Jurkat, Clone E6-1 (cell line): ENCODE data around the gene STIMATE.

Source experiments
- DNase-seq: peaks from one replicate; pipeline ENCODE4 v3.0.0-alpha.2; 2011; ENCODE audit warnings: low read depth, low spot score
- H3K4me3 ChIP-seq: 2 replicates; pipeline ENCODE4 v1.5.1; 2011; ENCODE audit warnings: mild to moderate bottlenecking, low read length, control low read depth, moderate library complexity

Gene STIMATE

GRCh38 chr3:52874160-52874701, 23.1 kb downstream of the STIMATE start:
- H3K4me3 ChIP-seq: peak overlapping the region; percentile 2; the same call in 1 of the 2 replicates
- no peak for DNase-seq

GRCh38 chr3:52873433-52874159, 23.8 kb downstream of the STIMATE start:
- DNase-seq: no peak
- H3K4me3 ChIP-seq: no peak overlapping the region

DNA sequence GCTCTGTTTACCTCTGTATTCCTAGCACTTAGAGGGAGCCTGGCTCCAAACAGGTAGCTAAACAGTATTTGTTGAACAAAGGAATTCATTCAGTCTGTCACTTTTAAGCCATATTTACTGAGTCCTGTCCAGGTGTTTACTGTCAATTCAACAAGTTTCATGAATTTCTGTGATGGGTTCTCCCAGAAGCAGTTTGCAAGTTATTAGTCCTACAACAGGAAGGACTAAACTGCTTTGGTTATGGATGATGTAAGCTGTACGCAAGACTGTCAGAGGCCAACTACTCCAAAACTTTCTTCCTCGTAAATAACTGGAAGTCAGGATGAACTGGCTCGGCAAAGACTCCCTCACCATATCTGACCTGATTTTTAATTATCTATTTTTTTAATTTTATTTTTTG, 25.1 kb downstream of the STIMATE start:
- DNase-seq: no peak
- no peak overlapping the region for H3K4me3 ChIP-seq

GRCh38 chr3:52871761-52872160, 25.6 kb downstream of the STIMATE start:
- no peak for DNase-seq
- no peak overlapping the region for H3K4me3 ChIP-seq

DNA sequence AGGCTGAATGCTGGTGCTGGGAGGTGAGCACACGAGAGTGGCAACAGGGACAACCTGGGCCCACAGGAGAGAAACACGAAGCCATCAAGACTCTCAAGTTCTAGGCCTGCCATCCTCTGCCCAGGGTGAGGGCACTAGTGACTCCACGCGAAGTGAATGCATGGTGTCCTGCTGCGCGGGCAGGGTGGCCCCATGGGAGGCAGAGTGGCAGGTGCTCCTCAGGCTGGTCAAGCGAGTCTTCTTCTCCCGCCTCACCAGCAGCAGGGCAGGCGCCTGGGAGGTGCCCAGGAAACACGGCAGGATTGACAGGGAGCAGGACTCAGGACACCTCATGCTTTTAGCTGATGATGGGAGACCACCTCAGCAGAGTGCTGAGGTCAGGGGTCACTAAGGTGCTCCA, 26.9 kb downstream of the STIMATE start:
- DNase-seq: no peak
- no peak overlapping the region for H3K4me3 ChIP-seq

DNA sequence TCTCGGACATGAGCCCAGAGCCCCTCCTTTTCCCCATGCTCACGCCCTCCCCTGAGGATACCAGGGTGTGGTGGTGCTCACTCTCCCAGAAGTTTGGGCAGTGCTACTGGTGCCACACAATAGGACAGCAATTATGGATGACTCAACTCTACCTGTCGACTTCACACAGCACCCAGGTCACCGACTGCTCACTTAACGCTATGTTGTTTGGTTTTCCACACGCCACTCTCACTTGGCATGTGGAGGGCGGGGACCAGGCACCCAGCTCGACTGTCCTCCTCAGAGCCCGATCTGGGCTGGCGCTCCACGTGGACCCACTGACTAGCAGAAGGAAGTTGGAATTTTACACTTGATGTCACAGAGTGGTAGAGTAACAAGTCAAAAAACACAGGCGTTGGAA, 30.9 kb downstream of the STIMATE start:
- no peak overlapping the region for H3K4me3 ChIP-seq
- no peak for DNase-seq

DNA sequence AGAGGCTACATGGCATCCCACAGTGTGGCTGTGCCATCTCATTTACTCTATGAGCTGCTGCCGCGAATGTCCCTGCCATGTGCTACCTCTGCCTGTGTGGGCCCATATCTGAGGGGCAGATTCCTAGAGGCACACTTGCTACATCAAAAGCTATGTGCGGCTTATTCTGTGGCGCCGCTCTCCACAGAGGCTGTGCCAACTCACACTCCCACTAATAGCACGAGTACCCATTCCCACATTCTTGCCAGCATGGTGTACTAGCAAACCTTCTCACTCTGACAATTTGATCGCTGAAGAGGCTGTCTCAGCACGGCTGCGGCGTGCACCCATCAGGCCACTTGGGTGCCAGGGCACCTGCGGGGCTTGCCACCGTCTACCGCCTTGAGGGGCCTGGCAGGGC, 31.4 kb downstream of the STIMATE start:
- H3K4me3 ChIP-seq: no peak overlapping the region
- no peak for DNase-seq

DNA sequence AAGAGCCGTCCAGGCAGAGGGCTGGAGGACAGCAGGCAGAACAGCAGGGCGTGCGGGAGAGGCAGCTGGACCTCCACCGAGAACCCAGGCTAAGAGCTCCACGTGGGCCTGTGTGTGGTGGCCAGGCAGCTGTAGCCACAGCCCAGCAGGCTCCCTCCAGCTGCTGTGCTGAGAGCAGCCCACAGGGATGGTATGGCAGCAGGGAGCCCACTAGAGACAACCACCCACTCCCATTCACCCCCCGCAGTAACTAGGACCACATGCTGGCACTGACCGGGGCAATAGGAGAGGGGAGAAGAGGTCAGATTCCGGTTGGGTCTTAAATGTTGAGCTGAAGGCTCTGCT, 37.0 kb downstream of the STIMATE start:
- no peak overlapping the region for H3K4me3 ChIP-seq
- no peak for DNase-seq

DNA sequence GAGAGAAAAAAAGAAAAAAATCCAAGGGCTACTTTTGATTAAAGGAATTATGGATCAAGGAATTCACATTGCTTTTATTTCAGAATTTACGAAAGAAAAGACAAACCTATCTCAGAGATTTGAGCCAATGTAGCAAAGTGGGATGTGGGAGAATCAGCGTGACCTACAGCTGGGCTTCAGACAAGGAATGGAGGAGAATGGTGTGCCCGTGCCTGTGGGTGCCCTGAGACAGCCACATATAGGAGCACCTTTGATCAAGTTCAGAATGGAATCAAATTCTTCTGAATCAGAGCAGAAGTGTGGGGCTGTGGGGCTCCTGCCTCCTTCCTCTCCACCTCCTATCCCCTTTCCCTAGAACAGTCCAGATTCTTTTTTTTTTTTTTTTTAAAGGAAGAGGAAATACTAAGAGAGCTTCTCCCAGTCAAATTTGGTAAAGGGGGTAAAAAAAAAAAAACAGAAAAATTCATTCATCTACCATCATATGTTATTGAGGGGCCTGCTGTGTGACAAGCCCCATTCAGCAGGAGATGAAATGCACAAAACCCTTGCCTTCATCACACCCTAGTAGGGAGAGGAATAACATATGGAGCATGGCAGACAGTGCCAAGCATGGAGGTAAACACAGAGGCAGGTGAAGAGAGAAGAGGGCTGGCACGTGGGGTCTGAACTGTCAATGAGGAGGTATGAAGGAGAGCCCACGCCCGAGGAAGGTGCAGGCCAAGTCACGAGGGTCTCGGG, 37.5 kb downstream of the STIMATE start:
- no peak for DNase-seq
- no peak overlapping the region for H3K4me3 ChIP-seq

DNA sequence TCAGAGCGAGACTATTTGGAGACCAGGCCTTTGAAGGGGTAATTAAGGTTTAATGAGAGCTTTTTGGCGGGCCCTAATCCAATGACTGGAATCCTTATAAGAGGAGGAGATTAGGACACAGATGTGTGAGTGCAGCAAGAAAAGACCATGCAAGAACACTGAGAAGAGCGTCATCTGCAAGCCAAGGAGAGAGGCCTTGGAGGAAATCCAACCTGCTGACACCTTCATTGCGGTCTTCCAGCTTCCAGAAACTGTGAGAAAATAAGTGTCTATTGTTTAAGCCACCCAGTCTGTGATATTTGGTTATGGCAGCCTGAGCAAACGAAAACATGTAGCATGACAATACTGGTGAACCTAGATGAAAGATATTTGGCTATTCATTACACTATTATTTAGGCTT, 39.5 kb downstream of the STIMATE start:
- H3K4me3 ChIP-seq: no peak overlapping the region
- DNase-seq: no peak

DNA sequence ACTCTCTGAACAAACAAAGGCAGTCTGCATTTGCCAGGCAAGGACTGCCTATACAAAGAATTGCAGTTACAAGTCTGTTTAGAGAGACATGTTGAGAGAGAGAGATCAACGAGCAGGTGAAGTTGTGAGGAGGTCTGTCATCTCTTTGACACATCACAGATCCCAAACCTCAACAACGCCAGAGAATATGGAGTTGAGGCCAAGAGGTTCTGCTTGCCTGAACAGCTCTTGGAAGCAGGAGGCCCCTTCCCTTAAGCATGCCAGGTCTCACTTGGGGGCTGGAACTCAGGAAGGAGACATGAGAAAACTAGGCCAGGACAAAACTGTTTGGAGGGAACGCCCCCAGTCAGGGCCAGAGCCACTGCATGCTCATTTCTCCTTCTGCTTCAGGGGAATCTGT, 40.2 kb downstream of the STIMATE start:
- H3K4me3 ChIP-seq: no peak overlapping the region
- DNase-seq: no peak

GRCh38 chr3:52856666-52857065, 40.7 kb downstream of the STIMATE start:
- no peak overlapping the region for H3K4me3 ChIP-seq
- DNase-seq: no peak

- DNase-seq: no peak
- no peak overlapping the region for H3K4me3 ChIP-seq
These were observed 43.3 kb downstream of the STIMATE start for GRCh38 chr3:52854013-52854412.

- DNase-seq: no peak
- H3K4me3 ChIP-seq: no peak overlapping the region
These were observed 44.9 kb downstream of the STIMATE start for GRCh38 chr3:52852419-52852818.

DNA sequence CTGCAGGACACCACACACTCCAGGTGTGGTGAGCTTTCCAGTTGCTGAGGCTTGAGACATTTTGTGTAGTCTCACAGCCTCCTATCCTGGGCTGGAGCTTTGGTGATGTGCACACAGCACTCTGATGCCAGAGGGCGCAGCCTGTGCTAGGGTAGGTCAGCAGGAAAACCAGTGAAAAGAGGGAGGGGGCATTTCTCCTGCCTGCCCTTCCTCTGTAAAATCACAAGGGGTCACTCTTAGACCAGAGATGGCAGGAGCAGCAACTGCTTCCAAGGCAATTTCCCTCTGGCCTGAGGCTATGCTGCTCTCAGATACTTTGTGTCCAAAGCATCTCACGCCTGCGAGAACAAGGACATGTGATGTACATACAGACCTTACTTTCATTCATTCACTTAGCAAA, 46.0 kb downstream of the STIMATE start:
- DNase-seq: peak; percentile 42

GRCh38 chr3:52849656-52850055, 47.7 kb downstream of the STIMATE start:
- H3K4me3 ChIP-seq: no peak overlapping the region
- no peak for DNase-seq

More for the DNA sequence above, 46.0 kb downstream of the STIMATE start:
- no peak overlapping the region for H3K4me3 ChIP-seq

DNA sequence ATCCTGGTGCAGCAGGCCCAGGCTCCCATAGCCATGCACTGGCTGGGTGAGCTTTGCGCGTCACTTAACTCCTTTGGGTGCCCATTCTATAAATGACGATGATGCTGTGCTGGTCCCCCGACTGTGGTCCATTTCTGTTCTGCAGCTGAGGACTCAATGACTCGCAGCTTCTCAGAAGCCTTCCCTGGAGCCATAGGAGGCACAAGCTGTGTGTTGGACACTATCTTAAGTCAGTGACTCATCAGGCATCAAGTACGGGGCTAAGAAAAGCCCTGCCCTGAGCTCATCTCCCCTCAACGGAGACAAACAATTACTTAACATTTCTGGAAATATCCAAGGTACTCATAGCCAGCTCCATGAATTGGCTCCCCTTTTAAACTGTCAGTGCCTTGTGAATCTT, 48.7 kb downstream of the STIMATE start:
- H3K4me3 ChIP-seq: no peak overlapping the region
- DNase-seq: no peak

DNA sequence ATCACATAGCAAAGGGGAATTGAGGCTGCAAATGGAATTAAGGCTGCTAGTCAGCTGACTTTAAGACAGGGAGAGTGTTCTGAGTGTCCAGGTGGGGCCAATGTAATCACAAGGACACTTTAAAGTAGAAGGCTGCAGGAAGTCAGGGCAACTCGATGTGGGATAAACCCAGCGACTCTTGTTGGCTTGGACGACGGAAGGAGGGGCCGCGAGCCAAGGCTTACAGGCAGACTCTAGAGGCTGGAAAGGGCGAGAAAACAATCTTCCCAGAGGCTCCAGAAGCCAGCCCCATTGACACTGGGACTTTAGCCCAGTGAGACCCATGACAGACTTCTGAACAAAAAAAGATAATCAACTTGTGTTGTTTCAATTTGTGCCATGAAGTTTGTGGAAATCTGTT, 49.6 kb downstream of the STIMATE start:
- H3K4me3 ChIP-seq: no peak overlapping the region
- no peak for DNase-seq

DNA sequence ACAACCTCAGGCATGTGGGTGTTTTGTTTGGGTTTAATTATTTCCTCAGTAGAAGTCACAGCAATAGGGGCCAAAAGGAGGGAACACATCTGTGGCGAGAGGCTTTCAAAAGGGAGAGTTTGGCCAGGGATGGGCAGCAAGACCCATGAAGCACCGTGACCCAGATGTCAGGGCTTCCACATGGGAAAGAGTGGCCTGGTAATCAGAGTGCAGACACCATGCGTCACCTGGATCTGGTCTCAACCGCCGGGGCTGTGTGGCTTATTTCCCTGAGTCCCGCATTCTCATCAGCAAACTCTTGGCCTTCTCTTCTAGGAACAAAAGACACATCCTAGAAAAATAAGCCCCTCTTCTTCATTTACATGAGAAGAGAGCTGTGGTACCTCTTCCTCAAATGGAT, 50.1 kb downstream of the STIMATE start:
- H3K4me3 ChIP-seq: no peak overlapping the region
- no peak for DNase-seq

DNA sequence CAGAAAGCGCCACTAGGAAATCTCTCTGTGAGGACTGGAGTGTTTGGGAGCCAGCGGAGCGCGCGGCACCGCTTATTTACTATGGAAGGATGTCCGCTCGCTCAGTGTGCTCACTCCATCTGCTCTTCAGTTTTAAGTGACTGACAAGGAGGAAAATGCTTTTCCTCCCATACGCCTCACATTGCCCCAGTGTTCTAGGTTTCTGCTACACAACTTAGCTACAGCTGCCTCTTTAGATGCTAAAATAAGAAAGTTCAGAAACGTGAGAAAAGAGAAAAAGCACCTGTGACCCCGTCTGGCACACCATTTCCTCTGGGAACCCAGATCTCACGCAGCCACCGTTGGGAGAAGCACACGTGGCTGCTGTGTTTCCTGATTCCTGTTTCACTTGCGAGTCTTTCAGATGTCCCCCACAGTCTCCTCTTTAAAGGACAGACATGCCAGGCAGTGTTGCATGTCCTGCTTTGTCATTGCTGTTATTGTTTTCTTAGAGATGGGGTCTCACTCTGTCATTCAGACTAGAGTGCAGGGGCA, 50.8 kb downstream of the STIMATE start:
- DNase-seq: no peak
- H3K4me3 ChIP-seq: no peak overlapping the region
